HepG2 (cell line): Measurements from ENCODE around the gene TNN. TPM values are rescaled to one million over a fixed set of nuclear protein-coding genes. Genes with fewer than 3 reads are reported as not detected.
A peak's percentile ranks its signal among the peaks of the same experiment; 100 is the strongest.

ENCODE experiments used
- HNRNPLL ChIP-seq: fragments of 200-400 bp; formaldehyde crosslinking; IDR thresholded peaks from 2 replicates; pipeline ENCODE4 v1.6.1; 2017; ENCODE audit warnings: mild to moderate bottlenecking, low read depth, low read length; ENCODE audit not compliant: poor library complexity, severe bottlenecking
- KLF16 ChIP-seq, 2 experiments: sonication (generic) in 1 of 2; formaldehyde crosslinking in 1 of 2; IDR thresholded peaks; 2 replicates each; pipeline versions ENCODE4 v1.6.1 to v1.8.0; 2016 to 2023; ENCODE audit warnings: missing genetic modification reagents in 2 of 2, missing compliant biosample characterization in 1 of 2
- MNT ChIP-seq: fragments of 450-650 bp; IDR thresholded peaks from 2 replicates; pipeline ENCODE4 v1.6.1; 2016
- PHF21A ChIP-seq: sonication (generic); formaldehyde crosslinking; IDR thresholded peaks from 2 replicates; pipeline ENCODE4 v1.5.0; 2020; ENCODE audit warnings: mild to moderate bottlenecking, missing genetic modification reagents
- RXRB ChIP-seq: IDR thresholded peaks from 2 replicates; pipeline ENCODE4 v1.6.1; 2016; ENCODE audit warnings: borderline replicate concordance, missing genetic modification reagents, missing compliant biosample characterization
- SKIL ChIP-seq: sonication (generic); formaldehyde crosslinking; IDR thresholded peaks from 2 replicates; pipeline ENCODE4 v1.8.0; 2022; ENCODE audit warnings: missing genetic modification reagents, mild to moderate bottlenecking, moderate library complexity, borderline replicate concordance
- SRSF9 ChIP-seq: fragments of 200-400 bp; formaldehyde crosslinking; IDR thresholded peaks from 2 replicates; pipeline ENCODE4 v1.6.1; 2018; ENCODE audit warnings: borderline replicate concordance, mild to moderate bottlenecking, low read depth, low read length; ENCODE audit not compliant: insufficient read depth, poor library complexity, severe bottlenecking
- STAT6 ChIP-seq: sonication (generic); formaldehyde crosslinking; IDR thresholded peaks from 2 replicates; pipeline ENCODE4 v1.4.0; 2020; ENCODE audit warnings: missing genetic modification reagents, mild to moderate bottlenecking, borderline replicate concordance
- SYNCRIP ChIP-seq: fragments of 200-400 bp; formaldehyde crosslinking; IDR thresholded peaks from 2 replicates; pipeline ENCODE4 v1.6.1; 2018; ENCODE audit warnings: mild to moderate bottlenecking, low read depth, low read length; ENCODE audit not compliant: insufficient read depth
- TMF1 ChIP-seq: sonication (generic); formaldehyde crosslinking; IDR thresholded peaks from 2 replicates; pipeline ENCODE4 v1.8.1; 2022; ENCODE audit warnings: low read depth, missing genetic modification reagents
- ZNF264 ChIP-seq: sonication (generic); formaldehyde crosslinking; IDR thresholded peaks from 2 replicates; pipeline ENCODE4 v1.4.0; 2020; ENCODE audit warnings: missing genetic modification reagents
- ZNF331 ChIP-seq: sonication (generic); formaldehyde crosslinking; IDR thresholded peaks from 2 replicates; pipeline ENCODE4 v1.4.0; 2020; ENCODE audit warnings: missing genetic modification reagents
- ZNF451 ChIP-seq: sonication (generic); formaldehyde crosslinking; IDR thresholded peaks from 2 replicates; pipeline ENCODE4 v1.5.0; 2020; ENCODE audit warnings: mild to moderate bottlenecking, missing genetic modification reagents
- ZNF460 ChIP-seq: sonication (generic); formaldehyde crosslinking; IDR thresholded peaks from 2 replicates; pipeline ENCODE4 v1.5.1; 2020; ENCODE audit warnings: missing genetic modification reagents, mild to moderate bottlenecking, borderline replicate concordance
- ZSCAN30 ChIP-seq: sonication (generic); formaldehyde crosslinking; IDR thresholded peaks from 2 replicates; pipeline ENCODE4 v1.5.0; 2020; ENCODE audit warnings: mild to moderate bottlenecking, missing genetic modification reagents
- polyA plus RNA-seq, 8 experiments: library from polyadenylated mRNA; depleted of rRNA in 3 of 8; stranded (reverse) in 7 of 8; unstranded in 1 of 8; fragments of >200 nt; fragmentation: Illumina TruSeq in 4 of 8; extraction: Trizol in 4 of 8; gene quantifications; 2 replicates each; pipeline versions ENCODE4 v1.2.1 to v1.2.3, GENCODE V29; 2011 to 2016; ENCODE audit warnings: low read depth in 4 of 8, missing spikeins in 1 of 8, mixed read lengths in 1 of 8; ENCODE audit not compliant: insufficient read depth in 1 of 8
- total RNA-seq, 5 experiments: library from RNA; depleted of rRNA; stranded (reverse); fragments of >200 nt; fragmentation: Illumina TruSeq; extraction: Trizol; gene quantifications; 2 replicates each; pipeline ENCODE4 v1.2.3, GENCODE V29; 2016; ENCODE audit warnings: low read depth in 1 of 5
- TF ChIP-seq, protein P1 (sequence below): IDR thresholded peaks from 2 replicates; pipeline ENCODE4 v1.6.1; 2012; ENCODE audit warnings: inconsistent platforms
- TF ChIP-seq, protein P2 (sequence below): sonication (generic); formaldehyde crosslinking; conservative IDR thresholded peaks from 2 replicates; pipeline ENCODE4 v1.4.0; 2020; ENCODE audit warnings: mild to moderate bottlenecking, missing genetic modification reagents, moderate library complexity

Gene TNN
- total and polyA plus RNA-seq, 2 of the 13 experiments (the other 11 are each of a cell fraction or from before 2014, with no cell fraction given), result not detected

GRCh38 chr1:175023043-175023921, 44.4 kb upstream of the TNN start, which contains the start of gene MRPS14 (continued):
- no peak; the same call in 1 of the 2 replicates for TF ChIP-seq STAT6 (CRISPR knock-in tag)
- peak in 1 of 2 experiments; percentile 86; a peak in 2 of 4 replicates for TF ChIP-seq KLF16 (CRISPR knock-in tag; IDR thresholded peaks at IDR 0.05)
- no peak for TF ChIP-seq ZSCAN30 (CRISPR knock-in tag)
- peak; percentile 75 for TF ChIP-seq HNRNPLL
- TF ChIP-seq SYNCRIP, result no peak
- TF ChIP-seq SKIL (CRISPR knock-in tag), result no peak
- TF ChIP-seq, protein P1, sequence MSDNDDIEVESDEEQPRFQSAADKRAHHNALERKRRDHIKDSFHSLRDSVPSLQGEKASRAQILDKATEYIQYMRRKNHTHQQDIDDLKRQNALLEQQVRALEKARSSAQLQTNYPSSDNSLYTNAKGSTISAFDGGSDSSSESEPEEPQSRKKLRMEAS, result peak; percentile 71
- 0 out of 2 replicates have a peak, but pooled peaks have one; percentile 18 for TF ChIP-seq ZNF264 (CRISPR knock-in tag)
- TF ChIP-seq, protein P2, sequence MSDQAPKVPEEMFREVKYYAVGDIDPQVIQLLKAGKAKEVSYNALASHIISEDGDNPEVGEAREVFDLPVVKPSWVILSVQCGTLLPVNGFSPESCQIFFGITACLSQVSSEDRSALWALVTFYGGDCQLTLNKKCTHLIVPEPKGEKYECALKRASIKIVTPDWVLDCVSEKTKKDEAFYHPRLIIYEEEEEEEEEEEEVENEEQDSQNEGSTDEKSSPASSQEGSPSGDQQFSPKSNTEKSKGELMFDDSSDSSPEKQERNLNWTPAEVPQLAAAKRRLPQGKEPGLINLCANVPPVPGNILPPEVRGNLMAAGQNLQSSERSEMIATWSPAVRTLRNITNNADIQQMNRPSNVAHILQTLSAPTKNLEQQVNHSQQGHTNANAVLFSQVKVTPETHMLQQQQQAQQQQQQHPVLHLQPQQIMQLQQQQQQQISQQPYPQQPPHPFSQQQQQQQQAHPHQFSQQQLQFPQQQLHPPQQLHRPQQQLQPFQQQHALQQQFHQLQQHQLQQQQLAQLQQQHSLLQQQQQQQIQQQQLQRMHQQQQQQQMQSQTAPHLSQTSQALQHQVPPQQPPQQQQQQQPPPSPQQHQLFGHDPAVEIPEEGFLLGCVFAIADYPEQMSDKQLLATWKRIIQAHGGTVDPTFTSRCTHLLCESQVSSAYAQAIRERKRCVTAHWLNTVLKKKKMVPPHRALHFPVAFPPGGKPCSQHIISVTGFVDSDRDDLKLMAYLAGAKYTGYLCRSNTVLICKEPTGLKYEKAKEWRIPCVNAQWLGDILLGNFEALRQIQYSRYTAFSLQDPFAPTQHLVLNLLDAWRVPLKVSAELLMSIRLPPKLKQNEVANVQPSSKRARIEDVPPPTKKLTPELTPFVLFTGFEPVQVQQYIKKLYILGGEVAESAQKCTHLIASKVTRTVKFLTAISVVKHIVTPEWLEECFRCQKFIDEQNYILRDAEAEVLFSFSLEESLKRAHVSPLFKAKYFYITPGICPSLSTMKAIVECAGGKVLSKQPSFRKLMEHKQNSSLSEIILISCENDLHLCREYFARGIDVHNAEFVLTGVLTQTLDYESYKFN (CRISPR knock-in tag), result 0 out of 2 replicates have a peak, but pooled peaks have one; percentile 26
- TF ChIP-seq TMF1 (CRISPR knock-in tag), result no peak
- peak; percentile 53; the same call in 1 of the 2 replicates for TF ChIP-seq RXRB
- TF ChIP-seq PHF21A (CRISPR knock-in tag), result peak; percentile 70; the same call in 1 of the 2 replicates
- TF ChIP-seq ZNF460 (CRISPR knock-in tag), result no peak
- TF ChIP-seq MNT, result peak; percentile 51
- TF ChIP-seq SRSF9, result no peak
- TF ChIP-seq ZNF451, result no peak
- peak; percentile 88 for TF ChIP-seq ZNF331 (CRISPR knock-in tag)
